22Rv1 (cell line): Measurements from ENCODE around the gene KNDC1.

Experiments
- ZFX ChIP-seq: fragments of 450-650 bp; IDR thresholded peaks from 2 replicates; pipeline ENCODE4 v1.6.1; 2017; ENCODE audit warnings: antibody characterized with exemption, borderline replicate concordance
- TF ChIP-seq, protein P1 (sequence below): fragments of 450-650 bp; IDR thresholded peaks from 2 replicates; pipeline ENCODE4 v1.5.1; 2017; ENCODE audit warnings: mild to moderate bottlenecking

DNA sequence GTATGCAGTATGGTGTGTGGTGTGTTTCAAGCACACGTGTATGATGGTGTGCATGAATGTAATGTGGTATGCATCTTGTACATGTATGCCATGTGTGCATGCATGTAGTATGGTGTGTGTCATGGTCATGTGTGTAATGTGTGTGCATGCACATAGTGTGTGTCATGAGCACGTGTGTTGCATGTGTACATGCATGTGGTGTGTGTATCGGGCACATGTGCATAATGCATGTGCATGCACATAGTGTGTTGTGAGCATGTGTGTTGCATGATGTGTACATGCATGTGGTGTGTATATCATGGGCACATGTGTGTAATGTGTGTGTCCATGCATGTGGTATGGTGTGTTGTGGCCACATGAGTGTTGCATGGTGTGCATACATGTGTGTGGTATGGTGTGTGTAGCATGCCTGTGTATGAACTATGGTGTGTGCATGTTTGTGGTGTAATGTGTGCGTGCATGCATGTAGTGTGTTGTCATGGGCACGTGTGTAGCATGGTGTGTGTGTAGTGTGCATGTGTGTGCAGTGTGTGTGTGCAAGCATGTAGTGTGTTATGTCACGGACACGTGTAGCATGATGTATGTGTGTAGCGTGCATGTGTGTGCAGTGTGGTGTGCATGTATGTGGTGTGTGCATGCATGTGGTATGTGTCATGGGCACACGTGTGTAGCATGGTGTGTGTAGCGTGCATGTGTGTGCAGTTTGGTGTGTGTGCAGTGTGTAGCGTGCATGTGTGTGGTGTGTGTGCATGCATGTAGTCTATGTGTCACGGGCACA is 17.6 kb downstream of the KNDC1 start:
- TF ChIP-seq, protein P1, sequence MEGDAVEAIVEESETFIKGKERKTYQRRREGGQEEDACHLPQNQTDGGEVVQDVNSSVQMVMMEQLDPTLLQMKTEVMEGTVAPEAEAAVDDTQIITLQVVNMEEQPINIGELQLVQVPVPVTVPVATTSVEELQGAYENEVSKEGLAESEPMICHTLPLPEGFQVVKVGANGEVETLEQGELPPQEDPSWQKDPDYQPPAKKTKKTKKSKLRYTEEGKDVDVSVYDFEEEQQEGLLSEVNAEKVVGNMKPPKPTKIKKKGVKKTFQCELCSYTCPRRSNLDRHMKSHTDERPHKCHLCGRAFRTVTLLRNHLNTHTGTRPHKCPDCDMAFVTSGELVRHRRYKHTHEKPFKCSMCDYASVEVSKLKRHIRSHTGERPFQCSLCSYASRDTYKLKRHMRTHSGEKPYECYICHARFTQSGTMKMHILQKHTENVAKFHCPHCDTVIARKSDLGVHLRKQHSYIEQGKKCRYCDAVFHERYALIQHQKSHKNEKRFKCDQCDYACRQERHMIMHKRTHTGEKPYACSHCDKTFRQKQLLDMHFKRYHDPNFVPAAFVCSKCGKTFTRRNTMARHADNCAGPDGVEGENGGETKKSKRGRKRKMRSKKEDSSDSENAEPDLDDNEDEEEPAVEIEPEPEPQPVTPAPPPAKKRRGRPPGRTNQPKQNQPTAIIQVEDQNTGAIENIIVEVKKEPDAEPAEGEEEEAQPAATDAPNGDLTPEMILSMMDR, result no peak
- TF ChIP-seq ZFX, result no peak
